HepG2 (cell line): Measurements from ENCODE around the gene NR5A2. TPM values are rescaled to one million over a fixed set of nuclear protein-coding genes. Genes with fewer than 3 reads are reported as not detected.

Source experiments
- ARID4A ChIP-seq: sonication (generic); formaldehyde crosslinking; IDR thresholded peaks from 2 replicates; pipeline ENCODE4 v1.5.0; 2020; ENCODE audit warnings: mild to moderate bottlenecking, missing genetic modification reagents, borderline replicate concordance
- ARNTL ChIP-seq: sonication (generic); formaldehyde crosslinking; IDR thresholded peaks from 2 replicates; pipeline ENCODE4 v1.4.0; 2020; ENCODE audit warnings: mild to moderate bottlenecking, missing genetic modification reagents
- FOXA3 ChIP-seq: IDR thresholded peaks from 2 replicates; pipeline ENCODE4 v1.6.1; 2016; ENCODE audit warnings: missing genetic modification reagents, missing compliant biosample characterization
- HMGXB3 ChIP-seq: sonication (generic); formaldehyde crosslinking; IDR thresholded peaks from 2 replicates; pipeline ENCODE4 v1.4.0; 2020; ENCODE audit warnings: missing genetic modification reagents, borderline replicate concordance
- TBL1XR1 ChIP-seq: fragments of 150-350 bp; IDR thresholded peaks from 2 replicates; pipeline ENCODE4 v1.6.1; 2014; ENCODE audit warnings: borderline replicate concordance, low read length; ENCODE audit not compliant: partially characterized antibody
- ZBTB26 ChIP-seq: IDR thresholded peaks from 2 replicates; pipeline ENCODE4 v1.6.1; 2016; ENCODE audit warnings: missing compliant biosample characterization, missing genetic modification reagents, borderline replicate concordance
- ZBTB46 ChIP-seq: sonication (generic); formaldehyde crosslinking; IDR thresholded peaks from 2 replicates; pipeline ENCODE4 v1.4.0; 2020; ENCODE audit warnings: mild to moderate bottlenecking, missing genetic modification reagents, borderline replicate concordance
- ZFP1 ChIP-seq: IDR thresholded peaks from 2 replicates; pipeline ENCODE4 v1.6.1; 2016
- ZFP82 ChIP-seq: sonication (generic); formaldehyde crosslinking; IDR thresholded peaks from 2 replicates; pipeline ENCODE4 v1.5.1; 2020; ENCODE audit warnings: mild to moderate bottlenecking, missing genetic modification reagents, borderline replicate concordance
- ZNF256 ChIP-seq: sonication (generic); formaldehyde crosslinking; conservative IDR thresholded peaks from 2 replicates; pipeline ENCODE4 v1.4.0; 2020; ENCODE audit warnings: missing genetic modification reagents
- ZNF383 ChIP-seq: sonication (generic); formaldehyde crosslinking; IDR thresholded peaks from 2 replicates; pipeline ENCODE4 v1.4.0; 2020; ENCODE audit warnings: missing genetic modification reagents, mild to moderate bottlenecking, borderline replicate concordance
- ZNF546 ChIP-seq: sonication (generic); formaldehyde crosslinking; conservative IDR thresholded peaks from 2 replicates; pipeline ENCODE4 v1.8.1; 2023; ENCODE audit warnings: mild to moderate bottlenecking, missing genetic modification reagents
- ZXDC ChIP-seq: sonication (generic); formaldehyde crosslinking; IDR thresholded peaks from 2 replicates; pipeline ENCODE4 v1.5.0; 2020; ENCODE audit warnings: mild to moderate bottlenecking, missing genetic modification reagents
- polyA plus RNA-seq, 8 experiments: library from polyadenylated mRNA; depleted of rRNA in 3 of 8; stranded (reverse) in 7 of 8; unstranded in 1 of 8; fragments of >200 nt; fragmentation: Illumina TruSeq in 4 of 8; extraction: Trizol in 4 of 8; gene quantifications; 2 replicates each; pipeline versions ENCODE4 v1.2.1 to v1.2.3, GENCODE V29; 2011 to 2016; ENCODE audit warnings: low read depth in 4 of 8, missing spikeins in 1 of 8, mixed read lengths in 1 of 8; ENCODE audit not compliant: insufficient read depth in 1 of 8
- total RNA-seq, 5 experiments: library from RNA; depleted of rRNA; stranded (reverse); fragments of >200 nt; fragmentation: Illumina TruSeq; extraction: Trizol; gene quantifications; 2 replicates each; pipeline ENCODE4 v1.2.3, GENCODE V29; 2016; ENCODE audit warnings: low read depth in 1 of 5

Gene NR5A2
- total and polyA plus RNA-seq, 2 of the 13 experiments (the other 11 are each of a cell fraction or from before 2014, with no cell fraction given), result 0.24 to 2.8 TPM

GRCh38 chr1:200226969-200227303 lies 199.4 kb downstream of the NR5A2 start (continued):
- TF ChIP-seq ZXDC (CRISPR knock-in tag) (no peak), ARID4A (CRISPR knock-in tag) (no peak), ZBTB46 (CRISPR knock-in tag) (no peak), ZFP82 (CRISPR knock-in tag) (no peak), ZNF383 (no peak), TBL1XR1 (no peak), ZNF256 (CRISPR knock-in tag) (no peak), HMGXB3 (CRISPR knock-in tag) (no peak), ZNF546 (CRISPR knock-in tag) (no peak), FOXA3 (no peak), ZFP1 (CRISPR knock-in tag) (no peak), ZBTB26 (no peak), ARNTL (CRISPR knock-in tag) (no peak)
